ENCODE data around the gene HID1.
"Not testable (repeated sequence)": the region's sequence is repeated elsewhere in the genome, so short reads cannot be mapped to it uniquely, and the experiment has no call there.

HID1 gene, protein sequence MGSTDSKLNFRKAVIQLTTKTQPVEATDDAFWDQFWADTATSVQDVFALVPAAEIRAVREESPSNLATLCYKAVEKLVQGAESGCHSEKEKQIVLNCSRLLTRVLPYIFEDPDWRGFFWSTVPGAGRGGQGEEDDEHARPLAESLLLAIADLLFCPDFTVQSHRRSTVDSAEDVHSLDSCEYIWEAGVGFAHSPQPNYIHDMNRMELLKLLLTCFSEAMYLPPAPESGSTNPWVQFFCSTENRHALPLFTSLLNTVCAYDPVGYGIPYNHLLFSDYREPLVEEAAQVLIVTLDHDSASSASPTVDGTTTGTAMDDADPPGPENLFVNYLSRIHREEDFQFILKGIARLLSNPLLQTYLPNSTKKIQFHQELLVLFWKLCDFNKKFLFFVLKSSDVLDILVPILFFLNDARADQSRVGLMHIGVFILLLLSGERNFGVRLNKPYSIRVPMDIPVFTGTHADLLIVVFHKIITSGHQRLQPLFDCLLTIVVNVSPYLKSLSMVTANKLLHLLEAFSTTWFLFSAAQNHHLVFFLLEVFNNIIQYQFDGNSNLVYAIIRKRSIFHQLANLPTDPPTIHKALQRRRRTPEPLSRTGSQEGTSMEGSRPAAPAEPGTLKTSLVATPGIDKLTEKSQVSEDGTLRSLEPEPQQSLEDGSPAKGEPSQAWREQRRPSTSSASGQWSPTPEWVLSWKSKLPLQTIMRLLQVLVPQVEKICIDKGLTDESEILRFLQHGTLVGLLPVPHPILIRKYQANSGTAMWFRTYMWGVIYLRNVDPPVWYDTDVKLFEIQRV

DNA sequence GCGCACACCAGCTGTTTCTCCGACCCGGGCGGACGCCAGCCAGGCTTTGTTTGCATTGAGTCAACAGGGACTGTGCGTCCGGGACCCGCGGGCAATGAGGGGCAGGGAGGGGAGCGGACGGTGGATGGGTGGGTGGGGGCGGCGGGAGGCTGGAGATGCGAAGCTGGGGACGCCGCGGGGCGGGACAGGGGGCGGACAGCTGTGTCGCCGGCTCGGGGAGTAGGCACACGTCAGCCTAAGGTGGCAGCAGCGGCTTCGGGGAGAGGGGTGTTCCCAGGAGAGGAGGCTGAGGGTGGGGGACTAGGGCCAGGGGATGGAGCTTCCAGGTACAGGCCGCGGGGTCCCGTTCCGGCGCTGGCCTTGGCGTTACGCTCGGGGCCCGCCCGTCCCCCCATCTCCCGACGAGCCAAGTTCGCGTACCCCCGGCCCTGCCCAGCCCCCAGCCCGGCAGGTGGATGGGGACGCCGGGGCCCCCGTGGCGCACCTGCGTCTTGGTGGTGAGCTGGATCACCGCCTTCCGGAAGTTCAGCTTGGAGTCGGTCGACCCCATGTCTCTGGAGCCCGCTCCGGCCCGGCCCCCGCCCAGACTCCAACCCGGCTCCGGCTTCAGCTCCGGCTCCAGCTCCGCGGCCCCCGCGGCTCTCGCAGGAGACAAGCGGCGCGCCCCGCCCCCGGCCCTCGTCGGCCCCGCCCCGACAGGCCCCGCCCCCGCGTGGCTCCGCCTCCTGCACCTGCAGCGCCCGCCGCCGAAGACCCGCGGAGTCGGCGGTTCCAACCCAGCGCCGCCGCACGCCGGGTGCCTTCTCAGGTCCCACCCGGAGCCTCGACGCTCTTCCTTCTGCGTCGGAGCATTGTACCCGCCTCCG, at the start of gene HID1:
Gene HID1, minus strand, starts transcription at position 653 of the 866 bp plus-strand sequence. Its CDS starts 103 bp downstream, at position 550.
- in situ Hi-C loops (cut with MboI; ENCODE audit: low pct_unique_long_range_greater_than_20kb, low sequenced_read_pairs), result no loop called here
- peak; percentile 33 for DNase-seq

DNA sequence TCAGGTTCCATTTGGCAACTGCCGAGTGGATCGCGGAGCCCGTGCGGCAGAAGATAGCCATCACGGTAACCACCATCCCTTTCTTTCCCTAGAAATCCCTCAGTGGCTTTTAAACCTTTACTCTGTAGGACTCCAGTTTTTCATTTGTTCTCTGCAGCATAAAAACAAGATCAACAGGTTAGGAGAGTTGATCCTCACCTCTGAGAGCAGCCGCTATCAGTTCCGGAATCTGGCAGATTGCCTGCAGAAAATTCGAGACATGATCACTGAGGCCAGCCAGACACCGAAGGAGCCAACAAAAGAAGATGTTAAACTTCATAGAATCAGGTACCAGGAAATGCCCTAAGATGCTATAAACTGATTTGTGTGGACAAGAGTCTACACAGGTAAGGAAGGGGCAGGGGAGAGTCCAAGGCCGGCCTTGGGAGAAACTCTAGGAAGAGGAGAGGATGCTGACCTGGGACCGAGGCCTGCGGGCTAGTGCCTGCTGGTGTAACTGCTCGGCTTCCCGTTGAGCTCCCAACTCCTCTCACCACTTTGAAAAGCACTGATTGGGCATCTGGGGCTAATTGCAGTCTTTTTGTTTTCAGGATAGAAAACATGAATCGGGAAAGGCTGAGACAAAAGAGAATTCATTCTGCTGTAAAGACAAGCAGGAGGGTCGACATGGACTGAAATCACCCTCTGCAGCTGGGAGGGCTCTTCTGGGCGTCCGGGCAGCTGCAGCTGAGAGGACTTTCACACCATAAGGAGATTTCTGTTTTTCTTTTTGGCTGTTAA, 48.0 kb upstream of the HID1 start:
- DNase-seq, result no peak
- in situ Hi-C loops (cut with MboI; ENCODE audit: low pct_unique_long_range_greater_than_20kb, low sequenced_read_pairs), result no loop called here

DNA sequence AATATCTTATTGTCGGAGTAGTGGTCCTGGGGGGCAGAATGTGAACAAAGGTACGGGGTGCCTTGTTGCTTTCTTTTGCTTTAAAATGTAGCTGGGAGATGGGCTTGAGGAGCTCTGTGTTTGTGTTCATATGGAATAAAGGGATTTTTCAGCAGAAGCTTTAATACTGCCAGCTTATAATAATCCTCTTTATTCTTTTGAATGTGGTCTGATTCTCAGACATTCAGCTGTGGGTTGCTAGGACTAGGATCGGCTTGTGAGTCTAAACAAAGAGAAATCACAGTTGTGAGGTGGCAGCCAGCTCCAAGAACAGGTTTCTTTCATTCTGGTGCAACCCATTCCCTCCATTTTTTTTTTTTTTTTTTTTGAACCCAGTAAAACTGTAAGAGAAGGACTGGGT, 47.2 kb upstream of the HID1 start:
- DNase-seq, result no peak
- in situ Hi-C loops (cut with MboI; ENCODE audit: low pct_unique_long_range_greater_than_20kb, low sequenced_read_pairs), result no loop called here

DNA sequence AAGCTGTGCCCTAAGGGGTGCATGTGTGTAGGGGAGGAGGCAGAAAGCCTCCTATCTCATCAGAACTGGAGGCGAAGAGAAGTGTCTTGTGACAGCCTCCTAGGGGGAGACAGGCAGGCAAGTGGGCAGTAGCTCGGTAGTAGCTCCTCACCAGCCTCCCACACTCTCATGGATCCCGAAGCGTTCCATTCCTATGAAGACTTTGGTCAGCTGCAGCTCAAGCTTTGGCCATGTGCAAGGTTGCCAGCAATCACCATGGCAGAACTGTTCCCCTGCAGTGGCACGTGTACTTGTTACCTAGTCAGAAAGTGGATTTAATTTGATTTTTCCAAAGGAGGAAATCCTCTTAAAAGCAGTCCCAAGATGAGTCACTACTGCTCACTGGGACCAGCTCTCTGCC, 46.6 kb upstream of the HID1 start:
- in situ Hi-C loops (cut with MboI; ENCODE audit: low pct_unique_long_range_greater_than_20kb, low sequenced_read_pairs), result no loop called here
- DNase-seq, result no peak

DNA sequence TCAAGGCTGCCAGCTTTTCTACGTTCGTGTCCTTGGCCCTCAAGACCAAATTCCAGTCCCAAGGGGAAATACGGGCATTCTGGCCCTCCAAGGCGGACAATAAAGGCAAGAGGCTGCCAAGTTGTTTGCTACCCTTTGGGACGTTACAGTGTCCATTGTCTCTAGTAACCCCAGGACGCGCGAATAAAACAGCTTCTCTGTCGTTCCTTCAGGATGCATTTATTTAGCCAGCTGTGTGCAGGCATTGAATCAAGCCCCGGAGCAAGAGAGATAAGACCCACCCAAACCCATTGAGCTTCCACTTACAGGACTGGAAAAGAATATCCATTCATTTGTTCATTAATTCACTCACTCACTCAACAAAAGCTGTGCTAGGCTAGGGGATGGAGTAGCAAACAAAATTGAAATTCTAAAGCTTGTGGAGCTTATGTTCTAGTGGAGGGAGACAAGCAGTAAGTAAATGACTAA, 40.6 kb upstream of the HID1 start:
- DNase-seq, result no peak
- in situ Hi-C loops (cut with MboI; ENCODE audit: low pct_unique_long_range_greater_than_20kb, low sequenced_read_pairs), result no loop called here

DNA sequence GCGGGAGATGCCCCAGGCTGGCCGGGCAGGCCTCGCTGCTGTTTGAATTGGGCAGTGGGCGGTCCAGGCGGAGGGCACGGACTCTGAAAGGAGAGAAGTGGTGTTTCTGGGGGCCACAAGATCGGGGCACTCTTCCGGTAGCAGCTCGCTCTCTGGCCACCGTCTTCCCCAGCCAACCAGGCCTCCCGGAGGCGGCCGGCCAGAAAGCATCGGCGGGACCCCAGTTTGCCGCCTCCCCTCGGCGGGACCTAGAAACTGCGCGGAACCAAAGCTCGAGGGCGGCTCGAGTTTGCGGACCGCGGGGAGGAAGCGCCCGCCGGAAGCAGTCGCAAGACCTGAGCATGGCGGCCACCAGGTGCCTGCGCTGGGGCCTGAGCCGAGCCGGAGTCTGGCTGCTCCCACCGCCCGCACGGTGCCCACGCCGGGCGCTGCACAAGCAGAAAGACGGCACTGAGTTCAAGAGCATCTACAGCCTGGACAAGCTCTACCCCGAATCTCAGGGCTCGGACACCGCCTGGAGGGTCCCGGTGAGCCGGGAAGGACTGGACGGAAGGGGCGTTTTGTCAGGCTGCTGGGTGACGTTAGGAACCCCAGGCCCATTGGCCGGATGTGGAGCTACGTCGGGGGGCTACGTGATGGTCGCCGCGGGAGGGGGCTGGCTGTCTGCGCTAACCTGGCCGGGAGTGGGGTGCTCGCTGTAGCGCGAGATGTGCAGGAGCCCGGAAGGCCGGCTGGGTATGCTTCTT, 40.0 kb upstream of the HID1 start, which contains the start of gene MRPL58:
Gene MRPL58, plus strand, starts transcription at position 325 of the 746 bp plus-strand sequence. Its CDS starts 17 bp downstream, at position 342.
- in situ Hi-C loops (cut with MboI; ENCODE audit: low pct_unique_long_range_greater_than_20kb, low sequenced_read_pairs), result no loop called here
- DNase-seq, result peak; percentile 89

DNA sequence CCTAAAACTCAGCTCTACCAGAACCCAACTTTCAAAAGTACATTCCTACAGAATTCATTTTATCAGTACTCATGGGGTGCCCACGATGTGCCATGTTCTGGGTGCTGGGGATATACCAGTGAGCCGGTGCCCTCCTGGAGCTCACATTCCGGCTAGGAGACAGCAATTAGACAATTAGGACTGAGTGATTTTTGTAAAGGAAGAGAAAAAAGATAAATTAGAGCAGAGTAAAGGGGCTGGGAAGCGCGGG, 39.5 kb upstream of the HID1 start:
- in situ Hi-C loops (cut with MboI; ENCODE audit: low pct_unique_long_range_greater_than_20kb, low sequenced_read_pairs), result no loop called here
- DNase-seq, result no peak

DNA sequence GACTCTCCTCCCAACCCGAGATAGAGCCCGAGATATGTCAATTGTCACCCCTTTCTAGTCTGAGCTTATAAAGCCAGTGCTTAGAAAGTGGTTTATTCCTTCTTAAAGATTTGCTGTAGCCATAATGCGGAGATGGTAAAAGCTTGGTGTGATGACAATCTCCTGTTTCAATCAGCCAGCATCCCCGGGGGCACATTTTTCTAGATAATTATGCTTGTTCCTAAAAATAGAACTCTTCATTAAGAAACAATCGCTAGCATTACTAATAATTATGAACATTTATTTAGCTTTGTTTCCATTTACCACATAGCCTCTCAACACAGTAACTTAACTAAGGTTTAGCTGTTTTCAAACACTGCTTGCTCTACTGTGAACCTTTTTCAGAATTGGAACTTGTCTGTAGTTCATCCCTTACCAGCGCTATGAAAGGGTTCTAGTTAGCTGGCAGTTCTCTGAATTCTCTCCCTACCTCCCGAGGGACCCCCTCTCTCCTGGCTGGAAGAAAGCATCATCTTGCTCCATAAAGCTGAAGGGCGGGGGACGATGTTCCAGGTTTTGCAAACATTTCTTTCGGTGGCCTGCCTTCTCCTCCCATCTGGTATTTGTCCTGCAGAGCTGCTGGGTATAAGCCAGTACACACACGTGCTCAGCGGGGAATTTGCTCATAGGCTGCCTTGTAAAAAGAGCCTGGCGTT, 39.0 kb upstream of the HID1 start:
- in situ Hi-C loops (cut with MboI; ENCODE audit: low pct_unique_long_range_greater_than_20kb, low sequenced_read_pairs), result no loop called here
- DNase-seq, result no peak

DNA sequence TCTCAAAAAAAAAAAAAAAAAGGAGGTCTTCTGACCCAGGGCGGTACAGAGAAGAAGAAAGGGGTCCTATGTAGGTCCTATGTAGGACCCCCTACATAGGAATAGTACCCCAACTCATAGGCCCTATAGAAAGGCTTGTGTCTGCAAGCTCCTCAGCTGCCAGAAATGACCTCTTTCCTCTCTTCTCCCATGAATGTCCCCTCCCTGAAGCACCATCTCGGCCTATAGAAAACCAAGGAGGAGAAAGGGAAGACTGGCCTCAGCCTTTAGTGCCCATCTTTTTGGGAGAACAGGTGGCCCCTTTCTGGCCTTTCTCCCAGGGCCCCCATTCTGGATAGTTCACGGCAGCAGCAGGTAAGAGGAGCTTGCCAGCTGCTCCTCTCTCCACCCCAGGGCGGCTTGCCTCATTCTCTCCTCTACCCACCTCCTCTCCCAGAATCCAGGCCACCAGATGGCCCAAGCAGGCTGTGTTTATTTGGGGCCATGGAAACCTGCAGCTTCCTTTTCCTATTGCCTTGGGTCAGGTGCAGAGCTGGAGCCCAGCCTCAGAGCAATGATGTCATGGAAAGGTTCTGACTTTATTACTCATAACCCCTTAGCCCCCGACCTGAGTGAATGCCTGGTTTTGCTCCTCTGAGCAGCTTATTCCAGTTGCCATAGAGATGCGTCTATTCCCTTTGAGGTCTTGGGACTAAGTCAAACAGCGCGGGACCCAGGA, 38.3 kb upstream of the HID1 start:
- peak; percentile 65 for DNase-seq
- in situ Hi-C loops (cut with MboI; ENCODE audit: low pct_unique_long_range_greater_than_20kb, low sequenced_read_pairs), result no loop called here

DNA sequence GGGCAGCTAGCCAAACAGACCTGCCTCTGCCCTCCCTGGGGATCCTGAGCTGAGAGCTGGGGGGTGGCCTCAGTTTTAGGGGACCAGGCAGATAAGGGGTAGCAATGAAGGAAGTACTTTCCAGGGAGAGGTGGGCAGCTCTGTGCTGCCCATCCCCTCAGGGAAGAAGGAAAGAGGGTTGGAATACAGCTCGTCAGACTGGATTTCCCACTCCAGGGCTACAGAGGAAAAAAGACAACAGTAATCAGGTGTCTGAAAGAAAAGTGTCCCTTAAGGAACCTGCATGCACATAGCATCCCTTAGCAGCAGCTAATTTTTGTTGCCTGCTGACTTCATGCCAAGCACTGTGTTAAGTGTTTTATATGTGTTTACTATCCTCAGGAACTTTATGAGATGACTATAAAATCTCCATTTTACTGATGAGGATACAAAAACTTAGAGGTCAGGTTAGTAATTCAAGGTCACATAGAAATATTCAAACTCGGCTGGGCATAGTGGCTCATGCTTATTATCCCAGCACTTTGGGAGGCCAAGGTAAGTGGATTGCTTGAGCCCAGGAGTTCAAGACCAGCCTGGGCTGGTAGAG, 36.7 kb upstream of the HID1 start:
- in situ Hi-C loops (cut with MboI; ENCODE audit: low pct_unique_long_range_greater_than_20kb, low sequenced_read_pairs), result no loop called here
- DNase-seq, result no peak

DNA sequence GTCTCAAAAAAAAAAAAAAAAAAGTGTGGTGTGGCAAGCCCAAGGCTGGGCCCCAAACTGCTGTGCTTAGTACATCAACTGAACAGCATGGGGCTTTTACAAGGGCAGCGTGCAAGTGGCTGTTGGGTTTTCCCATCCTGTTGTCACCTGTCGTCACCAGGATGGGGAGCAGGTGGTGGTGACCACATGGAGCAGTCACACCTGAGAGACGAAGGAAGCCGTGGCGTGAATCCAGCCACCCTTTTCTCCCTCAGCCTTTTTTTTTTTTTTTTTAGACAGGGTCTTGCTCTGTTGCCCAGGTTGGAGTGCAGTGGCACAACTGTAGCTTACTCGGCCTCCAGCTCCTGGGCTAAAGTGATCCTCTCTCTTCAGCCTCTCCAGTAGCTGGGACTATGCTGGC, 35.8 kb upstream of the HID1 start:
- no peak for DNase-seq
- in situ Hi-C loops (cut with MboI; ENCODE audit: low pct_unique_long_range_greater_than_20kb, low sequenced_read_pairs), result no loop called here

DNA sequence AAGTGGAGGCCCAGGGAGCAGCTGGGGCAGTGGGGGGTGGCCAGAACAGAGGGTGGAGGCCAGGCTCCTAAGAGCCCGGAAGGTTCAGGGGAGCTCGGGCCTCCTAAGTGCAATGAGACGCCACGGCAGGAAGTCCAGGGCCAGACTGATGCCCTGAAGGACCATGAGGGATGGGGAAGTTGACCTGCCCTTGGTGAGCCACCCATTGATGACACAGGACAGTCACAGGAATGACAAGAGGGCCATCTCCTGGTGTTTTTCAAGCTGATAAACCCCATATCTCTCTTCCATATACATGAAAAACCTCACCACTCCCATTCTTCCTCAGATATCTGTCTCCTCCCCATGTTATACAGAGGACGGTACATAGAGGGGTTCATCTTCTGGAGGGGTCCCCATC, 34.1 kb upstream of the HID1 start:
- in situ Hi-C loops (cut with MboI; ENCODE audit: low pct_unique_long_range_greater_than_20kb, low sequenced_read_pairs), result no loop called here
- peak; percentile 39 for DNase-seq

DNA sequence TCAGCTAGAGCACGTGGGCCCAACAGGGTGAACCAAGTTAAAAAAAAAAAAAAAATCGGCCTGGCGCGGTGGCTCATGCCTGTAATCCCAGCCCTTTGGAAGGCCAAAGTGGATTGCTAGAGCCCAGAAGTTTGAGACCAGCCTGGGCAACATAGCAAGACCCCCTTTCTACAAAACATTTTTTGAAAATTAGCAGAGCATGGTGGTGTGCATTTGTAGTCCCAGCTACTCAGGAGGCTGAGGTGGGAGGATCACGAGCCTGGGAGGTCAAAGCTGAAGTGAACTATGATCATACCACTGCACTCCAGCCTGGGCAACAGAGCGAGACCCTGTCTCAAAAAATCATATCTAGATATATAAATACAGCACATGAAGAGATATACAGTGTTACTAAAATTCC, 33.5 kb upstream of the HID1 start:
- DNase-seq; in situ Hi-C loops (cut with MboI; ENCODE audit: low pct_unique_long_range_greater_than_20kb, low sequenced_read_pairs): not testable (repeated sequence)

DNA sequence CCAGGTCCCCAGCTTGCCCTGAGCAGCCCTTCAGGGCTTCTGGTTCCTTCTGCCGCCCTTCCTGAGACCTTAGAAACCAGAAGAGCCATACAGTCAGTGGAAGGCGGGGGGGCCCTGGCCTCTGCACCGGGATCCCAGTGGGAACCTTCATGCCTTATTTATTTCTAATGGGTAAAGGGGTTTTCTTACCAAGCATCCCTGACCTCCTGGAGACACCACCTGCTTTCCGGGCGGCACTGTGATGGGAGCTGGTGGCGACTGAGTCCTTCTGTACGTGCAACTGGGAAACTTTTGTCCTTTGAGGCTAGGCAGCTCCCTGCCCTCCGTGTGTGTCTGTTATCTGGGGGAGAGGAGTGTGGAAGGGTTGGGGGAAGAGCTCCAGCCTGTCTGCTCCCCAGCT, 32.7 kb upstream of the HID1 start:
- DNase-seq, result no peak
- in situ Hi-C loops (cut with MboI; ENCODE audit: low pct_unique_long_range_greater_than_20kb, low sequenced_read_pairs), result no loop called here

DNA sequence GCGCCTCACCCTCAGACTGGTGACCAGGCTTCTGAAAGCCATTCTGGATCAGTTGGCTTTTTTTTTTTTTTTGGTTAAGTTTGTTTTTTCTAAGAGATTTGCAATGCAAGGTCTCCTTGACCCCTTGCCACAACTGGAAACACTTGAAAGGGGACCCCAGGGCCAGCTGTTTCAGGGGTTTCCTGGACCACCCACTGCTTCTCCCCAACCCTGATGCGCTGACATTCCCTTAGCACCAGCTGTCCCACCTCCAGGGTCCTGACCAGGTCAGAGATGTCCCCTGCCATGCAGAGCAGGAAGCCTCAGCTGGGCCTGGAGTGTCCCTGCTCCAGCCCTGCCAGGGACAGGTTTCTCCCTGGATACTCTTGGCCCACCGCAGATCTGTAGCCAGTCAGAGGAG, 31.8 kb upstream of the HID1 start:
- DNase-seq, result no peak
- in situ Hi-C loops (cut with MboI; ENCODE audit: low pct_unique_long_range_greater_than_20kb, low sequenced_read_pairs), result no loop called here

DNA sequence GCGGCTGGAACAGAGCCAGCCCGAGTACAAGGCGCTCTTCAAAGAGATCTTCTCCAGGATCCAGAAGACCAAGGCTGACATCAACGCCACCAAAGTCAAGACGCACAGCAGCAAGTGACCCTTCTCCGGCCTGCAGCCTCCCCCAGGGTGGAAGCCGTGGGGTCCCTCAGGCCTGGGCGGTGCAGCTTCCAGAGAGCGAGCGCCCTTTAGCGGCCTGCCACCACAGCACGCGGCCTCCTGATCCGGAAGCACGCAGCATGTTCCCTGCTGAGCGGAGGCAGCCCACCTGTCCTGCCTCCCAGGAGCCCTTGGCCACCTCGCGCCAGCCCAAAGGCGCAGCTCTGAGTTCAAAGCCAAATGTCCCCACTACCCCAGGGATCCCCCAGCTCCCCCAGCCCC, 31.4 kb upstream of the HID1 start:
- DNase-seq, result no peak
- in situ Hi-C loops (cut with MboI; ENCODE audit: low pct_unique_long_range_greater_than_20kb, low sequenced_read_pairs), result no loop called here
